ENCODE data around the gene TMEM183A. TPM values are rescaled to one million over a fixed set of nuclear protein-coding genes. Genes with fewer than 3 reads are reported as not detected.

The TMEM183A gene, protein sequence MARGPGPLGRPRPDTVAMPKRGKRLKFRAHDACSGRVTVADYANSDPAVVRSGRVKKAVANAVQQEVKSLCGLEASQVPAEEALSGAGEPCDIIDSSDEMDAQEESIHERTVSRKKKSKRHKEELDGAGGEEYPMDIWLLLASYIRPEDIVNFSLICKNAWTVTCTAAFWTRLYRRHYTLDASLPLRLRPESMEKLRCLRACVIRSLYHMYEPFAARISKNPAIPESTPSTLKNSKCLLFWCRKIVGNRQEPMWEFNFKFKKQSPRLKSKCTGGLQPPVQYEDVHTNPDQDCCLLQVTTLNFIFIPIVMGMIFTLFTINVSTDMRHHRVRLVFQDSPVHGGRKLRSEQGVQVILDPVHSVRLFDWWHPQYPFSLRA
- total RNA-seq (2022): 104 and 108 TPM in 2 replicates
- Bru-seq, nascent RNA: percentile 93 among the genes with signal in this experiment
- percentile 89 among the genes with signal in this experiment for BruChase-seq, experiment 1, labeled RNA remaining after a 6-hour chase
- percentile 87 among the genes with signal in this experiment for BruChase-seq, experiment 2, labeled RNA remaining after a 2-hour chase
- long read RNA-seq, transcript TMEM183A-201 (8 exons, 3,019 nt): major isoform, 186 of 328 reads
- long read RNA-seq, partial matches to known transcripts: 33 of 328 reads
- long read RNA-seq, other reads (novel, unspliced or antisense): 109 of 328 reads

- Mint-ChIP-seq H3K4me3 (ENCODE audit: unreplicated experiment) (peak within 1 kb of the TSS; percentile 99), H3K9me3 (ENCODE audit: unreplicated experiment) (no peaks in the 10 kb centered on the region), H3K27me3 (ENCODE audit: insufficient read depth, unreplicated experiment) (no peaks in the 10 kb centered on the region), H3K4me1 (ENCODE audit: insufficient read depth, unreplicated experiment) (peaks cover 24% of the 10 kb centered on the region), H3K27ac (ENCODE audit: low read depth, unreplicated experiment) (peak within 1 kb of the TSS; percentile 98), H3K36me3 (ENCODE audit: insufficient read depth, unreplicated experiment) (peaks cover 52% of the 10 kb centered on the region)
- CTCF ChIA-PET: interaction anchor here (0.6 to 3.8 kb wide), 21 partner anchors 8 to 336 kb away, joined by 3 to 16 read pairs (median 4); no protein-coding TSS in a partner anchor
- no TSS peak for BruUV-seq (replicated peaks)
- TF ChIP-seq CTCF (IDR thresholded peaks at IDR 0.05; ENCODE audit: unreplicated experiment): no peak
- intact Hi-C loops (cut with micrococcal nuclease): no loop called here
- peak; percentile 100 for DNase-seq (ENCODE audit: unreplicated experiment)
- POLR2A ChIA-PET: interaction anchor here (0.5 to 4.3 kb wide), 63 partner anchors 8 to 1402 kb away, joined by 3 to 55 read pairs (median 5); partner anchors contain the start of genes ADIPOR1, CYB5R1, KDM5B and KLHL12
Measured at GRCh38 chr1:203006948-203007871, at the start of gene TMEM183A. Gene TMEM183A, plus strand, starts transcription at chr1:203007374. Its CDS starts 92 bp downstream, at chr1:203007466.

DNA sequence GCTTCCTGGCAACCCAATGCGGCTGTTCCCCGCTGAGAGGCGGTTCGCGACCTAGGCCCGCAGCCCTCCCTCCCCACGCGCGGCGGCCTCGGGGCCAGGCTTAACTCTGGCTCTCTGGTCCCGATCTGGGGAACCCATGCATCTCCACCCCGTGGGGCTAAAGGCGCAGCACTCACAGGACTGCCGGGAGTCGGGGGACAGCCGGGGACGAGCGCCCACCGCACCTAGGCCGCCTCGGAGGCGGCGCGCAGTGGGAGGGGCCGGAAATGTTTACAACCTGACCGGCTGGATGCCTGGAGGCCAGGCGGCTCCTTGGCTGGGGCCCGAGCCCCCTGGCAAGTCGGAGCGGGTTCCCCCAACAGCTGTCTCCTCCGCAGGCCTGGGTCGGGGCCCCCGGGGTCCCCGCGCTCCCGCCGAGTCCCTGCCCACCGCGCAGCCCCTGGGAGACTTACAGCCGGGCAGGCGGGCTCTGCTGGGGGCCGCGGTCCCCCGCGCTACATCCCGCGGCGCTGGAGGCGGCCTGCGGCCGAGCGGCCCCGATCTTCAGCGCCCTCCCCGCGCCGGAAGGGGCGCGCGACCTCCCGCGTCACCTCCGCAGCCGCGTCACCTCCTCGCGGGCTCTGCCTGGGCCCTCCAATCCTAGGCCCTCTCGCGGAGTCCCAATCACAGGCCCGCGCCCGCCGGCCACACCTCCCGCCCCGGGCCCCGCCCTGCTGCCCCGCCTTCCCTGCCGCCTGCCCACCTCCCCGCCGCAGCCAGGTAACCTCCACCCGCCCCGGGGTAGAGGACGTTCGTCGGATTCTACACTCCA lies 49.2 kb upstream of the TMEM183A start, which contains the start of gene ADIPOR1:
TSS of gene ADIPOR1 (minus strand) at position 580 of the 811 bp plus-strand sequence. CDS start 7,242 bp downstream, outside the sequence.
- ChIA-PET POLR2A (interaction anchor here (0.6 to 2.8 kb wide), 5 partner anchors 9 to 57 kb away, joined by 3 to 26 read pairs (median 4); partner anchors contain the start of gene CYB5R1), CTCF (no interaction called here)
- Mint-ChIP-seq H3K4me1 (ENCODE audit: insufficient read depth, unreplicated experiment) (peaks cover 60% of the 10 kb centered on the region), H3K4me3 (ENCODE audit: unreplicated experiment) (peak within 1 kb of the TSS; percentile 75), H3K27ac (ENCODE audit: low read depth, unreplicated experiment) (peak within 1 kb of the TSS; percentile 65), H3K36me3 (ENCODE audit: insufficient read depth, unreplicated experiment) (peaks cover 10% of the 10 kb centered on the region), H3K9me3 (ENCODE audit: unreplicated experiment) (no peaks in the 10 kb centered on the region), H3K27me3 (ENCODE audit: insufficient read depth, unreplicated experiment) (no peaks in the 10 kb centered on the region)
- peak; percentile 96 for DNase-seq (ENCODE audit: unreplicated experiment)
- BruUV-seq (replicated peaks): no TSS peak
- intact Hi-C loops (cut with micrococcal nuclease): loop anchor here (2.0 kb wide), 1 partner anchor 31 kb away; the partner anchor contains the start of gene KLHL12
- peak; percentile 19 for TF ChIP-seq CTCF (IDR thresholded peaks at IDR 0.05; ENCODE audit: unreplicated experiment)

- peaks cover 52% of the 10 kb centered on the region for H3K4me1 Mint-ChIP-seq (ENCODE audit: insufficient read depth, unreplicated experiment)
- no peak for TF ChIP-seq CTCF (IDR thresholded peaks at IDR 0.05; ENCODE audit: unreplicated experiment)
- H3K27me3 Mint-ChIP-seq (ENCODE audit: insufficient read depth, unreplicated experiment): no peaks in the 10 kb centered on the region
- CTCF ChIA-PET: interaction anchor here (0.6 to 1.3 kb wide), 3 partner anchors 29 to 40 kb away, joined by 3 to 6 read pairs (median 4); no protein-coding TSS in a partner anchor
- H3K4me3 Mint-ChIP-seq (ENCODE audit: unreplicated experiment): peak overlapping the region; percentile 75
- DNase-seq (ENCODE audit: unreplicated experiment): no peak
- no peaks in the 10 kb centered on the region for H3K9me3 Mint-ChIP-seq (ENCODE audit: unreplicated experiment)
- POLR2A ChIA-PET: interaction anchor here (0.6 to 2.8 kb wide), 26 partner anchors 8 to 866 kb away, joined by 3 to 26 read pairs (median 4); partner anchors contain the start of genes CYB5R1, KDM5B, KLHL12 and PCAT6
- H3K36me3 Mint-ChIP-seq (ENCODE audit: insufficient read depth, unreplicated experiment): peaks cover 17% of the 10 kb centered on the region
- H3K27ac Mint-ChIP-seq (ENCODE audit: low read depth, unreplicated experiment): peak overlapping the region; percentile 65
- intact Hi-C loops (cut with micrococcal nuclease): loop anchor here (2.0 kb wide), 1 partner anchor 32 kb away; the partner anchor contains the start of gene KLHL12
- BruUV-seq (replicated peaks): TSS peak; percentile 89
Measured at GRCh38 chr1:202958544-202959275, 48.5 kb upstream of the TMEM183A start.

Measured in MCF 10A (cell line).